GM12878 (cell line): Measurements from ENCODE around the gene RAB44.

Experiments
- CHD2 ChIP-seq: IDR thresholded peaks from 2 replicates; pipeline ENCODE4 v1.6.1; 2011; ENCODE audit warnings: low read depth, low read length, improper control_type of control experiment, borderline replicate concordance
- ETV6 ChIP-seq, 2 experiments: fragments of 450-650 bp in 1 of 2; IDR thresholded peaks in 1 of 2; conservative IDR thresholded peaks in 1 of 2; 2 replicates each; pipeline ENCODE4 v1.6.1; 2014; ENCODE audit warnings: antibody characterized with exemption in 1 of 2, borderline replicate concordance in 1 of 2, low read depth in 1 of 2, mild to moderate bottlenecking in 1 of 2, moderate library complexity in 1 of 2
- NR2C1 ChIP-seq: fragments of 450-650 bp; IDR thresholded peaks from 2 replicates; pipeline ENCODE4 v1.6.1; 2017; ENCODE audit warnings: antibody characterized with exemption, mild to moderate bottlenecking, moderate library complexity
- RAD21 ChIP-seq: IDR thresholded peaks from 2 replicates; pipeline ENCODE4 v1.6.1; 2011; ENCODE audit warnings: mild to moderate bottlenecking, low read depth, low read length, moderate library complexity; ENCODE audit not compliant: insufficient read depth
- TF ChIP-seq, protein P1 (sequence below), 3 experiments: IDR thresholded peaks in 2 of 3; conservative IDR thresholded peaks in 1 of 3; 2 replicates each; pipeline ENCODE4 v1.5.1; 2011; ENCODE audit warnings: low read depth in 3 of 3, low read length in 3 of 3, mild to moderate bottlenecking in 3 of 3, control low read depth in 2 of 3, moderate library complexity in 2 of 3, inconsistent platforms in 1 of 3, mixed read lengths in 1 of 3; ENCODE audit not compliant: control insufficient read depth in 2 of 3, insufficient read depth in 1 of 3; ENCODE audit errors: extremely low read depth in 1 of 3
- TF ChIP-seq, protein P2 (sequence below): IDR thresholded peaks from 2 replicates; pipeline ENCODE4 v1.6.1; 2011; ENCODE audit warnings: low read depth, low read length, improper control_type of control experiment, borderline replicate concordance

DNA sequence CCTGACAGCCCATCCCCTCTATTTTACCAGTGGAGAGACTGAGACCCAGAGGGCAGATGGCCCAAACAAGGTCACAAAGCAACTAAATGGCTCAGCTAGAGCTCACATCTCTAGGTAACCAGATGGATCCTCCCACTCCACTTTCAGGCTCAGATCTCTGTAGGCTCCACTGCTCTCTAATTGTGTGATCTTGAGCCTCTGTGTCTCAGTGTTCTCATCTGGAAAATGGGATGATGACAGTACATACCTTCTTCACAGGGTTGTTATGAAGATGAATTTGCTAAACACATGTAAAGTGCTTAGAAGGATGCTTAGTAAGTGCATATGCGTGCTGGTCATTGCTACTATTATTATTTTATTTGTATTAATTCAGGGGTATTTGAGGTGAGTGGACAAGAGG is 40.5 kb downstream of the RAB44 start:
- TF ChIP-seq CHD2 (no peak), RAD21 (no peak), ETV6 (conservative IDR thresholded peaks at IDR 0.05 in 1 of 2, IDR thresholded peaks at IDR 0.05 in 1 of 2; ENCODE audit: borderline replicate concordance in 1 of 2, low read depth in 1 of 2) (no peak), NR2C1 (no peak)
- TF ChIP-seq, protein P1, sequence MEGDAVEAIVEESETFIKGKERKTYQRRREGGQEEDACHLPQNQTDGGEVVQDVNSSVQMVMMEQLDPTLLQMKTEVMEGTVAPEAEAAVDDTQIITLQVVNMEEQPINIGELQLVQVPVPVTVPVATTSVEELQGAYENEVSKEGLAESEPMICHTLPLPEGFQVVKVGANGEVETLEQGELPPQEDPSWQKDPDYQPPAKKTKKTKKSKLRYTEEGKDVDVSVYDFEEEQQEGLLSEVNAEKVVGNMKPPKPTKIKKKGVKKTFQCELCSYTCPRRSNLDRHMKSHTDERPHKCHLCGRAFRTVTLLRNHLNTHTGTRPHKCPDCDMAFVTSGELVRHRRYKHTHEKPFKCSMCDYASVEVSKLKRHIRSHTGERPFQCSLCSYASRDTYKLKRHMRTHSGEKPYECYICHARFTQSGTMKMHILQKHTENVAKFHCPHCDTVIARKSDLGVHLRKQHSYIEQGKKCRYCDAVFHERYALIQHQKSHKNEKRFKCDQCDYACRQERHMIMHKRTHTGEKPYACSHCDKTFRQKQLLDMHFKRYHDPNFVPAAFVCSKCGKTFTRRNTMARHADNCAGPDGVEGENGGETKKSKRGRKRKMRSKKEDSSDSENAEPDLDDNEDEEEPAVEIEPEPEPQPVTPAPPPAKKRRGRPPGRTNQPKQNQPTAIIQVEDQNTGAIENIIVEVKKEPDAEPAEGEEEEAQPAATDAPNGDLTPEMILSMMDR (IDR thresholded peaks at IDR 0.05 in 2 of 3, conservative IDR thresholded peaks at IDR 0.05 in 1 of 3; ENCODE audit: control insufficient read depth in 2 of 3, extremely low read depth in 1 of 3, insufficient read depth in 1 of 3, low read depth in 3 of 3, low read length in 3 of 3), result no peak
- TF ChIP-seq, protein P2, sequence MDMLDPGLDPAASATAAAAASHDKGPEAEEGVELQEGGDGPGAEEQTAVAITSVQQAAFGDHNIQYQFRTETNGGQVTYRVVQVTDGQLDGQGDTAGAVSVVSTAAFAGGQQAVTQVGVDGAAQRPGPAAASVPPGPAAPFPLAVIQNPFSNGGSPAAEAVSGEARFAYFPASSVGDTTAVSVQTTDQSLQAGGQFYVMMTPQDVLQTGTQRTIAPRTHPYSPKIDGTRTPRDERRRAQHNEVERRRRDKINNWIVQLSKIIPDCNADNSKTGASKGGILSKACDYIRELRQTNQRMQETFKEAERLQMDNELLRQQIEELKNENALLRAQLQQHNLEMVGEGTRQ, result no peak
